Vagina (tissue), 2 donors: ENCODE measurements around the gene PPFIBP2. TPM values are rescaled to one million over a fixed set of nuclear protein-coding genes. Genes with fewer than 3 reads are reported as not detected.

Source experiments
- DNase-seq, 2 donors: peaks; one replicate each; pipeline ENCODE4 v3.0.0-alpha.2; 2017; ENCODE audit errors: extremely low spot score in 2 of 2
- H3K27ac ChIP-seq: fragments of 200-600 bp; sonication (generic); one replicate; pipeline ENCODE4 v1.5.1; 2019
- H3K27me3 ChIP-seq: fragments of 200-600 bp; sonication (generic); one replicate; pipeline ENCODE4 v1.5.1; 2019
- H3K36me3 ChIP-seq, 2 donors: fragments of 200-600 bp; sonication (generic); one replicate each; pipeline ENCODE4 v1.5.1; 2017 to 2019
- H3K4me1 ChIP-seq: fragments of 200-600 bp; sonication (generic); one replicate; pipeline ENCODE4 v1.5.1; 2019
- H3K4me3 ChIP-seq, 2 donors: fragments of 200-600 bp; sonication (generic); 1 replicate in 1 of 2; 2 replicates in 1 of 2; pipeline ENCODE4 v1.5.1; 2016 to 2019
- H3K9me3 ChIP-seq: fragments of 200-600 bp; sonication (generic); one replicate; pipeline ENCODE4 v1.5.1; 2019
- CTCF ChIP-seq, 3 experiments: fragments of 450-650 bp in 2 of 3; fragments of 200-600 bp in 1 of 3; sonication (generic) in 1 of 3; IDR thresholded peaks; one replicate each; pipeline ENCODE4 v1.5.1; 2017 to 2019; ENCODE audit warnings: antibody characterized with exemption in 3 of 3, mild to moderate bottlenecking in 2 of 3, moderate library complexity in 2 of 3
- POLR2A ChIP-seq, 2 donors: fragments of 450-650 bp; IDR thresholded peaks; one replicate each; pipeline ENCODE4 v1.6.1; 2017; ENCODE audit warnings: antibody characterized with exemption in 2 of 2, mild to moderate bottlenecking in 2 of 2, moderate library complexity in 2 of 2
- POLR2AphosphoS5 ChIP-seq, 2 donors: sonication (generic); formaldehyde crosslinking; IDR thresholded peaks; one replicate each; pipeline ENCODE4 v1.9.0; 2017; ENCODE audit warnings: antibody characterized with exemption in 2 of 2, mild to moderate bottlenecking in 2 of 2, low read depth in 1 of 2; ENCODE audit not compliant: insufficient read depth in 1 of 2
- intact Hi-C: fragments of 100-400 bp; cut with DNase I; formaldehyde crosslinking; loops from one replicate; pipeline ENCODE4 v1.15.1; 2023
- total RNA-seq: library from RNA; depleted of rRNA; stranded (reverse); fragments of >200 nt; gene quantifications from one replicate; pipeline ENCODE4 v1.2.3, GENCODE V29; 2016

The PPFIBP2 gene
- total RNA-seq, 1 donor from 2014 or later = 48.1 TPM

- intact Hi-C loops = no loop called here
- Histone ChIP-seq H3K27ac (no peak overlapping the region), H3K36me3 (peaks cover 0 to 2% of the 10 kb centered on the region in 2 donors), H3K4me3 (no peak overlapping the region), H3K4me1 (peaks cover 35% of the 10 kb centered on the region), H3K27me3 (no peaks in the 10 kb centered on the region), H3K9me3 (no peaks in the 10 kb centered on the region)
- TF ChIP-seq POLR2A (IDR thresholded peaks at IDR 0.05) (no peak), CTCF (IDR thresholded peaks at IDR 0.05) (no peak), POLR2AphosphoS5 (IDR thresholded peaks at IDR 0.05; ENCODE audit: insufficient read depth in 1 of 2, low read depth in 1 of 2) (no peak)
- DNase-seq = no peak
Measured at GRCh38 chr11:7605186-7605943, 91.6 kb downstream of the PPFIBP2 start.

- Histone ChIP-seq H3K4me3 (no peak overlapping the region), H3K4me1 (peaks cover 27% of the 10 kb centered on the region), H3K9me3 (no peaks in the 10 kb centered on the region), H3K27me3 (no peaks in the 10 kb centered on the region), H3K27ac (no peak overlapping the region), H3K36me3 (peaks cover 0 to 11% of the 10 kb centered on the region in 2 donors)
- TF ChIP-seq CTCF (IDR thresholded peaks at IDR 0.05) (no peak), POLR2AphosphoS5 (IDR thresholded peaks at IDR 0.05; ENCODE audit: insufficient read depth in 1 of 2, low read depth in 1 of 2) (no peak), POLR2A (IDR thresholded peaks at IDR 0.05) (no peak)
- intact Hi-C loops = no loop called here
- no peak for DNase-seq
Measured at GRCh38 chr11:7606496-7606895, 92.7 kb downstream of the PPFIBP2 start.

- no peak for DNase-seq
- intact Hi-C loops = no loop called here
- Histone ChIP-seq H3K27ac (no peak overlapping the region), H3K36me3 (peaks cover 0 to 12% of the 10 kb centered on the region in 2 donors), H3K4me1 (peaks cover 27% of the 10 kb centered on the region), H3K9me3 (no peaks in the 10 kb centered on the region), H3K27me3 (no peaks in the 10 kb centered on the region), H3K4me3 (no peak overlapping the region)
- TF ChIP-seq CTCF (IDR thresholded peaks at IDR 0.05) (no peak), POLR2AphosphoS5 (IDR thresholded peaks at IDR 0.05; ENCODE audit: insufficient read depth in 1 of 2, low read depth in 1 of 2) (no peak), POLR2A (IDR thresholded peaks at IDR 0.05) (no peak)
Measured at GRCh38 chr11:7609015-7609414, 95.2 kb downstream of the PPFIBP2 start.

- H3K4me3 ChIP-seq = no peak overlapping the region
- intact Hi-C loops = no loop called here
- H3K27ac ChIP-seq = no peak overlapping the region
- peaks cover 0 to 12% of the 10 kb centered on the region in 2 donors for H3K36me3 ChIP-seq
- no peak for TF ChIP-seq POLR2AphosphoS5 (IDR thresholded peaks at IDR 0.05; ENCODE audit: insufficient read depth in 1 of 2, low read depth in 1 of 2)
- no peak for TF ChIP-seq POLR2A (IDR thresholded peaks at IDR 0.05)
- no peak for DNase-seq
- no peaks in the 10 kb centered on the region for H3K9me3 ChIP-seq
- peaks cover 26% of the 10 kb centered on the region for H3K4me1 ChIP-seq
- H3K27me3 ChIP-seq = no peaks in the 10 kb centered on the region
Measured at GRCh38 chr11:7609521-7609920, 95.7 kb downstream of the PPFIBP2 start.

- Histone ChIP-seq H3K36me3 (peaks cover 0 to 12% of the 10 kb centered on the region in 2 donors), H3K27ac (no peak overlapping the region)
- intact Hi-C loops = no loop called here
Measured at GRCh38 chr11:7610393-7610792, 96.6 kb downstream of the PPFIBP2 start.

More at GRCh38 chr11:7610393-7610792, 96.6 kb downstream of the PPFIBP2 start:
- Histone ChIP-seq H3K4me3 (no peak overlapping the region), H3K4me1 (peaks cover 17% of the 10 kb centered on the region), H3K27me3 (no peaks in the 10 kb centered on the region), H3K9me3 (no peaks in the 10 kb centered on the region)
- DNase-seq = no peak
- TF ChIP-seq POLR2AphosphoS5 (IDR thresholded peaks at IDR 0.05; ENCODE audit: insufficient read depth in 1 of 2, low read depth in 1 of 2) (no peak), CTCF (IDR thresholded peaks at IDR 0.05) (no peak)
